Smooth muscle cell of the umbilical artery (primary cell): ENCODE data around the gene TM2D1. TPM values are rescaled to one million over a fixed set of nuclear protein-coding genes. Genes with fewer than 3 reads are reported as not detected.

Source experiments
- total RNA-seq: library from RNA; depleted of rRNA; stranded (reverse); fragments of >200 nt; gene quantifications from 2 replicates; pipeline ENCODE4 v1.2.3, GENCODE V29; 2014

The TM2D1 gene
- 57.9 and 59.1 TPM in 2 replicates for total RNA-seq

GRCh38 chr1:61724813-61725694 lies at the start of gene TM2D1:
TSS of gene TM2D1 (minus strand) at chr1:61725141. CDS start at chr1:61725120, 21 bp downstream.

GRCh38 chr1:61741711-61742619 lies 17.0 kb upstream of the TM2D1 start, which contains the start of gene PATJ:
TSS of gene PATJ (plus strand) at chr1:61742480. CDS start at chr1:61762893, 20,413 bp downstream.

Other genes starting within 250 kb of the TM2D1 start
- gene PATJ, start 17.3 kb upstream of the TM2D1 start, total RNA-seq = 2.7 and 3.1 TPM in 2 replicates